Measurements from ENCODE around the gene ZNF112.
A peak's percentile ranks its signal among the peaks of the same experiment; 100 is the strongest.
"Not testable (repeated sequence)": the region's sequence is repeated elsewhere in the genome, so short reads cannot be mapped to it uniquely, and the experiment has no call there.

ZNF112 gene

GRCh38 chr19:44356383-44357111, at the start of gene ZNF112:
Gene ZNF112, minus strand, starts transcription at chr19:44356680. Its CDS starts 16,141 bp downstream, at chr19:44340539.
- DNase-seq (ENCODE audit: low read depth in 2 of 2) = peak; percentile 81 to 82

GRCh38 chr19:44401139-44402115, 44.9 kb upstream of the ZNF112 start, which contains the start of gene ZNF285:
Gene ZNF285, minus strand, starts transcription at chr19:44401608. Its CDS starts 4,395 bp downstream, at chr19:44397213.
- DNase-seq (ENCODE audit: low read depth in 2 of 2) = peak; percentile 89

DNA sequence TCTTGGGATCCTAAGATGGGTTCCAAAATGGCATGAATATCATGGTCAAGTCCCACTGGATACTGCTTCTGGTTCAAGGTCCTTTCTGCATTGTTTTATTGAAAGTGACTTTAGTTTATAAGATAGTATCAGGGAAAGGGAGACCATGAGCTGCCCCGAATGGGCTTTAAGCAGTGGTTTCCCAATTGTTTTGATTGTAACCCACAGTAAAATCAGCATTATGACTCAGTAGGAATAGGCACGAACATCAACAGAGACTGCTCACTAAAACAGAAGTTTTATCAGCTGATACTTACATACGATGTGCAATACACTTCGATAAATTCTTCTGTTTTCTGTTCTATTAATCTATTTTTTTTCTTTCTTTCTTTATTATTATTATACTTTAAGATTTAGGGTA, 32.8 kb upstream of the ZNF112 start:
- not testable (repeated sequence) for DNase-seq (ENCODE audit: low read depth in 2 of 2)

- DNase-seq (ENCODE audit: low read depth in 2 of 2) = no peak
Observed at GRCh38 chr19:44374789-44375188, 18.3 kb upstream of the ZNF112 start.

DNA sequence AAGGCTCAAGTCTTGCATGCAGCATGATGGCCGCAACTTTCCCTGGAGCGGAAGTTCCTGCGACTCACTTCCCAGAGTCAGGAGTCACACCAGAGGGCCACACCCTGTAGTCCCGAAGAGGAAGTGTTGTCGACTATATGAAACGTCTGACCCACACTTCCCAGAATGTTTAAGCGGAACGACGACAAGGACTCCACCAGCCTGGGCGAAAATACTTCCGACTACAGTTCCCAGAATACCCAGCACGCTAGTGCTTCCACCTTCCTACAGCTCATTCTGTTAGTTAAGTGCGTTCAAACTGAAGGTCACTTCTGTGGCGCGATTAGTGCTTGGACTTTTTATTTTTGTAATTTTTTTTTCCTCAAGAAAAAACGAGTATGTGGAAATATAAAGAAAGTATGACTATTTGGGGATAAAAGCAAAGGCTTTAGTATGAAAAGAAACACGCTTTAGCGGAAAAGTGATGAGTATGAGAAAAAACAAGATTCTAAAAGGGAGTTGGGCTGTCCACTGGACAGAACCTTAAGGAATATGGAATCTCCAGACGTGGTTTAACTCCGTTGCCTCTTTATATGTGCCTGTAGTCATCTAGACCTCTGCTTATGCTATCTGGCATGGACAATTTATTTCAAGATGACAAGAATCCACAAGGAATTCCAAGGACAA, 15.5 kb upstream of the ZNF112 start:
- DNase-seq (ENCODE audit: low read depth in 2 of 2) = no peak

GRCh38 chr19:44367024-44367423, 10.5 kb upstream of the ZNF112 start:
- no peak for DNase-seq (ENCODE audit: low read depth in 2 of 2)

DNA sequence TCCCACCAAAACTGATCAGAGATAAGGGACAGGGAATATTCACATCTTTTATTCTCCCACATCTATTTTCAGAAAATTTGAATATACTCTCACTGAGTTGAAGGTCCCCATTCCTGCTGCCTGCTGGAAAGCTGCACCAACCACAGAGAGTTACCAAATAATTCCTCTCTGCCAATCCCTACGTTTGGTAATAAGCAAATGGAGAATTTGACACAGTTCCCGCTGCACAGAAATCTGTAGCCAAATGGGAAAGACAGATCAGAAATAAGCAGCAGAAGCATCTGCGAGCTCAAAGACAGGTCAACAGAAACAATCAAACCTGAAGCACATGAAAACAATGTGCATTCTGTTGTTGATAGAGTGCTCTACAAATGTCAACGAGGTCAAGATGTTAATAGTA, 9.9 kb downstream of the ZNF112 start:
- DNase-seq (ENCODE audit: low read depth in 2 of 2) = no peak

GRCh38 chr19:44345959-44346358, 10.5 kb downstream of the ZNF112 start:
- no peak for DNase-seq (ENCODE audit: low read depth in 2 of 2)

DNA sequence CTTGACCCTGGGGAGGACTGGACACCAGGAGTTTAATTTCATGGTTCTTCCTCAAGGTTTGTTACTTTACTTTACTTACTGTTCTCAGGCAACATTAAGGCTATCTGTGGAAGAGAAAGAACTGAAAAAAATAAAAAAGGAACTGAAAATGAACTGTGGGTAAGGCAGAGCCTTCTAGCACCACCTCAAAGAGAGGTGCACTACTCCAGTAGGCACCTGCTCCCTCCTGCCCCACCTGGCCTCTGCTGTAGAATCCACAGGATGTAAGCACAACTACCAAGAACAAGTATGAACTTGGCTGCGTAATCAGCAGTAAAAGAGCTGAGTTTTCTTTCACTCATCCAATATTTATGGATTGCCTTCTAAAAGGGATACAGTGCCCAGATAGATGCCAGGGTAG, 12.2 kb downstream of the ZNF112 start:
- no peak for DNase-seq (ENCODE audit: low read depth in 2 of 2)

DNA sequence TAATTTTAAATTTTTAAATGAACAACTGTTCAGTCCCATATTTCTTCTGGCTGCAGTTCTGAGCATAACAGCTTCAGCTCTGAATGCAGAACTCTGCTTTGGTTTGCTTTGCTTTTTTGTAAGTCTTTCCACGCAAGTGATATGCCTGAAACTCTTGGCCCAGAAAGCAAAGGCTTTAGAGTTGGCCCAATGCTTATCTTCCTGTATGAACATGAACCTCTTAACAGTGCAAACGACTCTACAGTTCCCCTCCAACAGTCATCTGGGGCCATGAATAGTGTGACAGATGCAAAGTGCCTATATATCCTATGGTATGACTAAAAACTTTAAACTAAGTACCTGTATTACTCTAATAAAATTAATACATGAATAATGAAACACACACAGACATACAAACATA, 14.7 kb downstream of the ZNF112 start:
- DNase-seq (ENCODE audit: low read depth in 2 of 2) = no peak

DNA sequence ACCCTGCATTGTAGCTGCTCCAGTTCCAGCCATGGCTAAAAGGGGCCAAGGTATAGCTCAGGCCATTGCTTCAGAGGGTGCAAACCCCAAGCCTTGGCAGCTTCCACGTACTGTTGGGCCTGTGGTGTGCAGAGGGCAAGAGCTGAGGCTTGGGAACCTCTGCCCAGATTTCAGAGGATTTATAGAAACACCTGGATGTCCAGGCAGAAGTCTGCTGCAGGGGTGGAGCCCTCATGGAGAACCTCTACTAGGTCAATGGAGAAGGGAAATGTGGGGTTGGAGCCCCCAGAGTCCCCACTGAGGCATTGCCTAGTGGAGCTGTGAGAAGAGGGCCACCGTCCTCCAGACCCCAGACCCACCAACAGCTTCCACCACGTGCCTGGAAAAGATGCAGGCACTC, 21.8 kb downstream of the ZNF112 start:
- DNase-seq (ENCODE audit: low read depth in 2 of 2) = not testable (repeated sequence)

GRCh38 chr19:44332145-44332544, 24.3 kb downstream of the ZNF112 start:
- DNase-seq (ENCODE audit: low read depth in 2 of 2) = no peak

DNA sequence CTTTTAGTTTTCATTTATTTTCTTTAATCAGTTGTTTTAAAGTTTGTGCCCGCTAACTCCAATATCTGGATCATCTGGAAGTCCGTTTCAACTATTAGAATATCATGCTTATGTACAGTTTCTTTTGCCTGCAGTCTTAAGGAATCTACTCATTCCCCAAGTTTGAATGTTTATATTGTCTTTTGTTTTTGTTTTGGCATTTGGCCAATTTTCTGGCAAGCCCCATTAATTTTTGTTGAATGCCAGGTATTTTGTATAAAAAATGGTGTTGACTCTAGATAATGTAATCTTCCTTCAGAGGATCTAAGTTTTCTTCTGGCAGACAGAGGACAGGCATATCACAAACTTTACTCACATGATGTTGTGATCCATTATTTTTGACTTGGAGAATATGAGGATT, 40.6 kb downstream of the ZNF112 start:
- no peak for DNase-seq (ENCODE audit: low read depth in 2 of 2)

DNA sequence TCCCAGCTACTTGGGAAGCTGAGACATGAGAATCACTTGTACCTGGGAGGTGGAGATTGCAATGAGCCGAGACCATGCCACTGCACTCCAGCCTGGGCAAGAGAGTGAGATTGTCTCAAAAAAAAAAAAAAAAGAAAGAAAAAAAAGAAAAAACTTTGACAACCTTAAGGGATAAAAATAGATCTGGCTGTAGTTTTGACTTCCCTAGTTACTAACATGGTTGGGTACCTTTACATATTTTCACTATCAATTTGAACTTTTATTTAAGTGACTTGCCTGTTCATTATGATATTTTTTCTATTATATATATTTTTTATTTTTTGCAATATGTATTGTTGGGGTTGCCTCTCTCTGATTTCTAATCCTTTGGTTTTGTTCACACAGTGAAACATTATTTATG, 43.2 kb downstream of the ZNF112 start:
- no peak for DNase-seq (ENCODE audit: low read depth in 2 of 2)

- no peak for DNase-seq (ENCODE audit: low read depth in 2 of 2)
Observed at GRCh38 chr19:44308011-44308410, 48.5 kb downstream of the ZNF112 start.

DNA sequence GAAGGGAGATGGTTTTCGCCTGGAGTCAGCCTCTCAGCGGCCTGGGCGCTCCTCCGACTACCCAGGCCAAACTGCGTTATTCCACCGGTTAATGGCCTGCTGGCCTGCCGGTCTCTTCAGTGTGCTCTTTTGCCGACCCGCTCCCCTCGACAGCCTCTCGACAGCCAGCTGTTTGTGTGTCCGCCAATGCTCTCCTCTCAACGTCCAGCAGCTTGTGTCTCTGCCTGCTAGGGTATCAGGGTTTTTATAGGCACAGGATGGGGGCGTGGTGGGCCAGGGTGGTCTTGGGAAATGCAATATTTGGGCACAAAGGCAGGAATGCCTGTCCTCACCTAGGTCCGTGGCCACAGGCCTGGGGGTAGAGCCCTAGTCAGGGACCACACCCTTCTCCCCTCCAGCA, 50.2 kb downstream of the ZNF112 start:
- no peak for DNase-seq (ENCODE audit: low read depth in 2 of 2)

- DNase-seq (ENCODE audit: low read depth in 2 of 2) = no peak
Observed at GRCh38 chr19:44305457-44305856, 51.0 kb downstream of the ZNF112 start.

DNA sequence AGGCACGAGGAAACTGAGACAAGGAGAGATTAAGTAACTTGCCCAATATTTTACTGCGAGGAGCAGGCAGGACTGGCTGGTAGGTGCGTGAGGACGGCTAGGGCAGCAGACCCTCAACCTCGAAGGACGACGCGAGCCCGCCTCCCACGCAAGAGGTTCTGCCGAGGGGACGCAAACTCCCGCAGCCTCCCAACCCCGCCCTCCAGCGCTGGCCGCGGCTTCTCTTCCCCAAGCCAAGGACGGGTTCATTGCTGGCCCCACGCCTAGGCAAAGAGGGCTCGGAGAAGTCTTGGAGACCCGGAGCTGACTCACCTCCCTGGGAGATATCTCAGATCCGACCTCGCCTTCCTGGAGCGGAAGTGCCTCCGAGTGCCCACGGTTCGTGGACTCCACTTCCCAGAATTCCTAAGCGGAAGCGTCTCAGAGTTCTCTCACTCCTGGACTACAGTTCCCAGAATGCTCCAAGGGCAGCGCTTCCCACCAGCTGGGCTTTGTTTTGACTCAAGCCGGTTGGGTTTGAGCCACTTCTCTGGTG, 51.8 kb downstream of the ZNF112 start, which contains the start of gene ZNF235:
Gene ZNF235 (minus strand): TSS at position 367 of the 535 bp plus-strand sequence. CDS start 1,621 bp downstream, outside the sequence.
- DNase-seq (ENCODE audit: low read depth in 2 of 2) = peak; percentile 93 to 94

DNA sequence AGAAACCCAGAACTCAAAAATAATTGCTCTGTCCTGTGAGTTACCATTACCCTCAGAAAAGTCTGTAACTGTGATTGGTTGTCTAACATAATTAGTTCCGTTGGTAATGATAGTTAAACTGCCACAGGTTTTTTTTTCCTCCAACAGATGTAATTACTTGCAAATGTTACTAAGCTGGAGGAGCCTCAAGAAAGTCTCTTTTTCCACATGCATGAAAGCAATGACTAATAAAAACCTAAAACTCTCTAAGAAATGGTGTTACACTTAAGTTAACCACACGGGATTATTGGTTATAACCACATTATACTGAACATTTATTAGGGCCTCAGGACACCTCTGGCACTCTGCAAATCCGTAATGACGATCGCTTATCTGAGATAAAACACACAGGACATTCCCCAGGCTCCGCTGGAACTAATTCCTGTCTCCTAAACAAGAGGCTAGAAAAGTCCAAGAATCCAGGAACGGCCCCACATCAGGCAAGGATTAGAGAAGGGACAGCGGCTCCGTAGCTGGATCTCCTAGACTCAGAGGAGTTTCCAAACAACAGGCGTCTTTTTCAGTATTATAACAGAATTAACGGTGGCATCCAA, 52.4 kb downstream of the ZNF112 start:
- peak; percentile 1 to 12 for DNase-seq (ENCODE audit: low read depth in 2 of 2)

- no peak for DNase-seq (ENCODE audit: low read depth in 2 of 2)
Observed at GRCh38 chr19:44303320-44303719, 53.2 kb downstream of the ZNF112 start.

DNA sequence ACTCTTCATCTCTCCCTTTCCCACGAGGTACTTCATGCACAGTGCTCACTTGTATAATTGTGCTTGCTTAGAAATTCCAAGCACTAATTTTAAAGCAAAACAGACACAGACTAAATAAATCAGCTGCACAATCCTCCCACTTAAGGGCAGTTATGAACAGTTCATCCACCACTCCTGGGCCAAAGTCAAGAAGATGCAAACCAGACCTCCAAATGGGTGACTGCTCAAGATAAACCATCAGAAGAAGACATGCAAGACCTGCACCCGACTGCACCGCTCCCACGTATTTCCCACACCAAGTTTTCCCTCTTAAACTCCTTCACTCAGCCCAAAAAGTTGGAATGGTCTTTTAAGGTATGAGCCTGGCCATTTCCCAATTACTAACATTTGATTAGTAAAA, 71.5 kb downstream of the ZNF112 start:
- DNase-seq (ENCODE audit: low read depth in 2 of 2) = no peak

Measured in fibroblast of skin of left biceps (primary cell).